GM18511 (cell line): ENCODE measurements around the gene TRIP11.

Experiments used
- ATAC-seq: cut with Tn5 transposase; IDR thresholded peaks from one replicate; pipeline ENCODE4 v1.9.1; 2021; ENCODE audit warnings: mild to moderate bottlenecking, moderate library complexity; ENCODE audit not compliant: unreplicated experiment

Gene TRIP11

GRCh38 chr14:92012121-92012748, 27.6 kb downstream of the TRIP11 start:
- ATAC-seq = no peak

GRCh38 chr14:92010644-92011043, 29.2 kb downstream of the TRIP11 start:
- ATAC-seq = no peak

- no peak for ATAC-seq
Observed at GRCh38 chr14:92009604-92010003, 30.3 kb downstream of the TRIP11 start.

- no peak for ATAC-seq
Observed at GRCh38 chr14:92005019-92005418, 34.8 kb downstream of the TRIP11 start.

- no peak for ATAC-seq
Observed at GRCh38 chr14:92004062-92004461, 35.8 kb downstream of the TRIP11 start.

GRCh38 chr14:91998667-91999570, 40.9 kb downstream of the TRIP11 start:
- no peak for ATAC-seq

GRCh38 chr14:91997492-91997891, 42.4 kb downstream of the TRIP11 start:
- no peak for ATAC-seq

GRCh38 chr14:91996948-91997371, 42.9 kb downstream of the TRIP11 start:
- ATAC-seq = no peak

- ATAC-seq = no peak
Observed at GRCh38 chr14:91987192-91987591, 52.7 kb downstream of the TRIP11 start.

- ATAC-seq = no peak
Observed at GRCh38 chr14:91985521-91986255, 54.2 kb downstream of the TRIP11 start.

- no peak for ATAC-seq
Observed at GRCh38 chr14:91985008-91985407, 54.9 kb downstream of the TRIP11 start.

- no peak for ATAC-seq
Observed at GRCh38 chr14:91983588-91983987, 56.3 kb downstream of the TRIP11 start.

- no peak for ATAC-seq
Observed at GRCh38 chr14:91980157-91980556, 59.7 kb downstream of the TRIP11 start.

- ATAC-seq = no peak
Observed at GRCh38 chr14:91977884-91978283, 62.0 kb downstream of the TRIP11 start.

- ATAC-seq = no peak
Observed at GRCh38 chr14:91975763-91976162, 64.1 kb downstream of the TRIP11 start.

- ATAC-seq = no peak
Observed at GRCh38 chr14:91971188-91971778, 68.6 kb downstream of the TRIP11 start.

- no peak for ATAC-seq
Observed at GRCh38 chr14:91968280-91968679, 71.6 kb downstream of the TRIP11 start.

GRCh38 chr14:91964724-91965123, 75.1 kb downstream of the TRIP11 start:
- ATAC-seq = no peak

- ATAC-seq = no peak
Observed at GRCh38 chr14:91964011-91964410, 75.8 kb downstream of the TRIP11 start.

GRCh38 chr14:91963465-91963864, 76.4 kb downstream of the TRIP11 start:
- no peak for ATAC-seq
